T-helper 2 cell (primary cell): ENCODE data around the gene LRRC18.

Source experiments
- DNase-seq, 5 experiments: peaks; one replicate each; pipeline versions ENCODE4 v3.0.0 to v3.0.0-alpha.2; 2012 to 2022

The LRRC18 gene

GRCh38 chr10:48879451-48879850 is 60.2 kb downstream of the LRRC18 start:
- DNase-seq: no peak

- no peak for DNase-seq
Measured at GRCh38 chr10:48878091-48878490, 61.5 kb downstream of the LRRC18 start.

GRCh38 chr10:48872234-48872633 is 67.4 kb downstream of the LRRC18 start:
- DNase-seq: no peak
